AG04449 (cell line): ENCODE data around the gene CCDC152.
A peak's percentile ranks its signal among the peaks of the same experiment; 100 is the strongest.

ENCODE experiments used
- CTCF ChIA-PET: fragments of 350-600 bp; formaldehyde crosslinking; extraction: SDS; loops from one replicate; lab custom pipeline; 2021; ENCODE audit warnings: antibody characterized with exemption; lab: Yijun Ruan, JAX
- POLR2A ChIA-PET: fragments of 400-600, 350-600 bp; formaldehyde crosslinking; extraction: SDS; loops from one replicate; lab custom pipeline; 2020; ENCODE audit warnings: antibody characterized with exemption, inconsistent platforms; lab: Yijun Ruan, JAX
- DNase-seq: peaks from one replicate; pipeline ENCODE4 v3.0.0-alpha.2; 2010; ENCODE audit warnings: low read depth, low spot score
- H3K4me3 ChIP-seq: 2 replicates; pipeline ENCODE4 v1.5.1; 2011; ENCODE audit warnings: low read depth, mild to moderate bottlenecking, control low read depth, low read length
- CTCF ChIP-seq: IDR thresholded peaks from one replicate; pipeline ENCODE4 v1.5.1; 2011; ENCODE audit warnings: mild to moderate bottlenecking, moderate library complexity, low read length, control low read depth, inconsistent platforms; ENCODE audit not compliant: insufficient read depth; ENCODE audit errors: missing control alignments

Gene CCDC152

GRCh38 chr5:42753099-42753498 is 3.5 kb upstream of the CCDC152 start:
- no peak for TF ChIP-seq CTCF
- no peak overlapping the region for H3K4me3 ChIP-seq
- DNase-seq, result no peak
- POLR2A ChIA-PET, result no interaction called here
- CTCF ChIA-PET, result interaction anchor here (0.6 kb wide), 1 partner anchor 915 kb away, joined by 5 read pairs; no protein-coding TSS in a partner anchor

- POLR2A ChIA-PET, result no interaction called here
- no peak overlapping the region for H3K4me3 ChIP-seq
- CTCF ChIA-PET, result no interaction called here
- TF ChIP-seq CTCF, result no peak
- DNase-seq, result no peak
These were observed 2.8 kb downstream of the CCDC152 start for GRCh38 chr5:42759456-42759855.

GRCh38 chr5:42760426-42760825 is 3.8 kb downstream of the CCDC152 start:
- DNase-seq, result no peak
- CTCF ChIA-PET, result interaction anchor here (1.3 to 1.9 kb wide), 3 partner anchors 16 to 338 kb away, joined by 3 to 4 read pairs (median 3); partner anchors contain the start of gene GHR

GRCh38 chr5:42761791-42762190 is 5.2 kb downstream of the CCDC152 start:
- no peak overlapping the region for H3K4me3 ChIP-seq
- CTCF ChIA-PET, result interaction anchor here (1.9 kb wide), 1 partner anchor 178 kb away, joined by 4 read pairs; no protein-coding TSS in a partner anchor
- no peak for DNase-seq
- POLR2A ChIA-PET, result no interaction called here
- TF ChIP-seq CTCF, result no peak

More at GRCh38 chr5:42760426-42760825, 3.8 kb downstream of the CCDC152 start:
- no peak overlapping the region for H3K4me3 ChIP-seq
- no peak for TF ChIP-seq CTCF
- POLR2A ChIA-PET, result no interaction called here

GRCh38 chr5:42767491-42768105 is 11.0 kb downstream of the CCDC152 start:
- no peak for DNase-seq
- CTCF ChIA-PET, result interaction anchor here (0.6 to 1.6 kb wide), 23 partner anchors 10 to 918 kb away, joined by 3 to 13 read pairs (median 3); partner anchors contain the start of genes CCDC152 and GHR
- no peak overlapping the region for H3K4me3 ChIP-seq
- peak; percentile 29 for TF ChIP-seq CTCF
- POLR2A ChIA-PET, result interaction anchor here (1.1 kb wide), 1 partner anchor 864 kb away, joined by 3 read pairs; no protein-coding TSS in a partner anchor

GRCh38 chr5:42768106-42768504 is 11.5 kb downstream of the CCDC152 start:
- TF ChIP-seq CTCF, result no peak
- H3K4me3 ChIP-seq, result no peak overlapping the region
- ChIA-PET POLR2A (interaction anchor here (1.1 kb wide), 1 partner anchor 864 kb away, joined by 3 read pairs; no protein-coding TSS in a partner anchor), CTCF (interaction anchor here (0.7 to 1.6 kb wide), 19 partner anchors 11 to 919 kb away, joined by 3 to 13 read pairs (median 4); partner anchors contain the start of gene CCDC152)
- DNase-seq, result no peak
